CD4-positive, alpha-beta T cell treated with Interleukin-2 at 100 ng/mL for 4 hours (primary cell): ENCODE results near the gene INTS15.
A peak's percentile ranks its signal among the peaks of the same experiment; 100 is the strongest.

Experiments used
- DNase-seq: peaks from one replicate; pipeline ENCODE4 v3.0.0-alpha.2; 2020; ENCODE audit warnings: low spot score

Gene INTS15

DNA sequence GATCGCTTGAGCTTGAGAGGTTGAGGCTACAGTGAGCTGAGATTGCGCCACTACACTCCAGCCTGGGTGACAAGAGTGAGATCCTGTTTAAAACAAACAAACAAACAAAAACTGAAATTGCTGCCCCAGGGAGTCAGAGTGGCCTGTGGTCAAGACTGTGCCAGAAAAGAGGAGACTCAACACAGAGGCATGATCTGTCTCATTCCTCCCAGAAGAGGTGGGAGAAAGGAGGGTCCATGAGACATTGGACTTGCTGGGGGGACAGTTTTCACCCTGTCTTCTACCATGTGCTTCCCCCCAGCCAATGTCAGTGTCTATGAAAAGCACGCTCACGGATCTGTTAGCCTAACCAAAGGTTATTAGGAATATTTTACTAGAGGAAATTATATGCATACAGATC, 28.8 kb downstream of the INTS15 start:
- no peak for DNase-seq

DNA sequence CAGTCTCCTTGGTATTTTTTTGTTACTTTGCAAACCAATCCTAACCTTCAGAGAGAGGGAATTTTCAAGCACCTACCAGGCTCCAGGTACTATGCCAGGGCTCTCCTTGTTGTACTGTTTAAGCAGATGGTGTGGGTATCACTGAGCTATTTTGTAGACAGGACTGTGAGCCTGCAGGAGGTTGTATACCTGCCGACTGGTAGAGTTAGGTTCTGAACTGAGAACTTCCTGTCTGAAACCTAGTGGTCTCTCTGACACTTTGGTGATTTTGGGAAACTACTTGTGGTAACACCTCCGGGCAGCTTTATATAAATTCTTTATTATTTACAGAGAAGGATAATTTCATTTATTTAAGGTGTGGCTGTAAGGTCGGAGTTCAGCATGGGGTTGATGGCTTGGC, 30.1 kb downstream of the INTS15 start:
- no peak for DNase-seq

- no peak for DNase-seq
Observed at GRCh38 chr7:6621195-6622133, 31.6 kb downstream of the INTS15 start.

DNA sequence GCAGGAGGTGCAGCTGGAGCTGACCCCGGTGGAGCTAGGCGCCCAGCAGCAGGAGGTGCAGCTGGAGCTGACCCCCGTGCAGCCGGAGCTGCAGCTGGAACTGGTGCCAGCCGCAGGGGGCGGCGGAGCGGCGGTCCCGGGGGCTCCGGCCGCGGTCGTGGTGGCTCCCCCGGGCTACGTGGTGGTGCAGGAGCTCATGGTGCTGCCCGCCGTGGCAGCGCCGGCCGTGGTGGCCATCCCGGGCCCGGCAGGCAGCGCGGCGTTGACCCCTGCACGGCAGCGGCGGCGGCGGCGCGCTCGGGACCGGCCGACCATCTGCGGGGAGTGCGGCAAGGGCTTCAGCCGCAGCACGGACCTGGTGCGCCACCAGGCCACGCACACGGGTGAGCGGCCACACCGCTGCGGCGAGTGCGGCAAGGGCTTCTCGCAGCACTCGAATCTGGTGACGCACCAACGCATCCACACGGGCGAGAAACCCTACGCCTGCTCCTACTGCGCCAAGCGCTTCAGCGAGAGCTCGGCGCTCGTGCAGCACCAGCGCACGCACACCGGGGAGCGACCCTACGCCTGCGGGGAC, 32.4 kb downstream of the INTS15 start:
- no peak for DNase-seq

DNA sequence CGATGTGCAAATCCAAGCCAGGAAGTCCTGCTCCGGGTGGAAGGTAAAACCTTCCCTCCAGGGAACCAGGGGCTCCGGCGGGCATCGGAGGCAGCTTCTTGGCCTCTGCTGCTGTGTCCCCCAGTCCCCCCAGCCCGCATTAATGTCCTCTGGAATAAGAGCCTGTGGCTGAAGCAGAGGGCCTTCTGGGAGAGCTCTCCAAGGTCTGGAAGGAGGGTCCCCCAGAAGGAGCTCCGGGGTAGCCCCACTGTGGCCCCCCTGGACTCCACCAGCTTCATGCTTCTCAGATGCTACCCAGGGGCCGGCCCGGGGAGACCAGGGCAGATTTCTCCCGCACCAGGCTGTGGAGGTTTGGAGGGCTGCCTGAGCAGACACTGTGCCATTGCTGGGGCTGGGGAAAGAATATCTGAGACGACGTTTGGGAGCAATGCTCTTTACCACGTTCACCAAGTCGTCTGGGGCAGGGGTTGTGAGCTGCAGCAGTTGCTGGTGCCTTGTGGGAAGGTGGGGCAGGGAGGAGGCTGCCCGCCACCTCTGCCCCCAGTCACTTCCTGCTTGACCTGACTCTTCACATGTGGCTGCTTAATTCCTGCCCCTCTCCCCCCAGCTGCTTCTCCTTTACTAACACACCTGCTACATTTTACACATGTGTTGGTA, 33.9 kb downstream of the INTS15 start:
- DNase-seq, result peak; percentile 37

- DNase-seq, result no peak
Observed at GRCh38 chr7:6624246-6624611, 34.4 kb downstream of the INTS15 start.

DNA sequence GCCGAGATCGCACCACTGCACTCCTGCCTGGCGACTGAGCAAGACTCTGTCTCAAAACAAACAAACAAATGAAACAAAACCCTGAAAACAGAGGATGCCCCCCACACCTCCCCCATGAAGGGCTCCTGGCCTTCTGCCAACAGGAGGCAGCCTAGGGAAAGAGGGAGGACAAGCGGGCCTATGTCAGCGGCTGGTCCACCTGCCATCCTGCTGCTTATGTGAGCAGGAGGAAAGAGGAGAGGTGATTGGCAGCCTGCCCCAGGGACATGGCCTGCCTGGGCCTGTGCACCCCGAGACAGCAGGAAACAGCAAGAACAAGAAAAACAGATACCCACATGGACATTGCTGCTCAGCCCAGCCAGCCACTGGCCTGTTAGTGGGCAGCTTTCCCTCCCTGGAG, 38.2 kb downstream of the INTS15 start:
- no peak for DNase-seq

GRCh38 chr7:6630007-6630849, 40.4 kb downstream of the INTS15 start:
- DNase-seq, result no peak

GRCh38 chr7:6631605-6632004, 41.8 kb downstream of the INTS15 start:
- no peak for DNase-seq

DNA sequence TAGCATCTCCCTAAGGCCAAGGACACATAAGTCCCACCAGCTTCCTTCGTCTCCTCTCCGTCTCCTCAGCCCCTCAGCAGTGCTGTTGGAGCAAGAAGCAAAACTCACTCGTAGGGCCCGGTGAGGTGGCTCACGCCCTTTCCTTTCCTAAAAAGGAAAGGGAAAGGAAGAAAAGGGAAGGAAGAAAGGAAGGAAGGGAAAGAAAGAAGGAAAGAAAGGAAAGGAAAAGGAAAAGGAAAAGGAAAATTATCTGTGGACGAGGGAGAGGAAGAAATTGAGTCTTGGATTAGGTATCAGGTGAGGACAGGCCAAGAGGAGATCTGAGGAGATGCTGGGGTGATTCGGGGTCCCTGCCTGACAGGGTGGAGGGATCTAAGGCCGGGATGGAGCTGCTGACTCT, 44.2 kb downstream of the INTS15 start:
- DNase-seq, result no peak

DNA sequence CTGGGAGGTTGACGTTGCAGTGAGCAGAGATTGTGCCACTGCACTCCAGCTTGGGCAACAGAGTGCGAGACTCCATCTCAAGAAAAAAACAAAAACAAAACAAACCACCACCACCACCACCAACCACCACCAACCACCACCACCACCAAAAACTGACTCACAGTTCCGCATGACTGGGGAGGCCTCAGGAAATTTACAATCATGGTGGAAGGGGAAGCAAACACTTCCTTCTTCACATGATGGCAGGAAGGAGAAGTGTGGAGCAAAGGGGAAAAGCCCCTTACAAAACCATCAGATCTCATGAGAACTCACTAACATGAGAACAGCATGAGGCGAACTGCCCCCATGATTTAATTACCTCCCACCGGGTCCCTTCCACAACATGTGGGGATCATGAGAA, 45.1 kb downstream of the INTS15 start:
- DNase-seq, result peak; percentile 16

DNA sequence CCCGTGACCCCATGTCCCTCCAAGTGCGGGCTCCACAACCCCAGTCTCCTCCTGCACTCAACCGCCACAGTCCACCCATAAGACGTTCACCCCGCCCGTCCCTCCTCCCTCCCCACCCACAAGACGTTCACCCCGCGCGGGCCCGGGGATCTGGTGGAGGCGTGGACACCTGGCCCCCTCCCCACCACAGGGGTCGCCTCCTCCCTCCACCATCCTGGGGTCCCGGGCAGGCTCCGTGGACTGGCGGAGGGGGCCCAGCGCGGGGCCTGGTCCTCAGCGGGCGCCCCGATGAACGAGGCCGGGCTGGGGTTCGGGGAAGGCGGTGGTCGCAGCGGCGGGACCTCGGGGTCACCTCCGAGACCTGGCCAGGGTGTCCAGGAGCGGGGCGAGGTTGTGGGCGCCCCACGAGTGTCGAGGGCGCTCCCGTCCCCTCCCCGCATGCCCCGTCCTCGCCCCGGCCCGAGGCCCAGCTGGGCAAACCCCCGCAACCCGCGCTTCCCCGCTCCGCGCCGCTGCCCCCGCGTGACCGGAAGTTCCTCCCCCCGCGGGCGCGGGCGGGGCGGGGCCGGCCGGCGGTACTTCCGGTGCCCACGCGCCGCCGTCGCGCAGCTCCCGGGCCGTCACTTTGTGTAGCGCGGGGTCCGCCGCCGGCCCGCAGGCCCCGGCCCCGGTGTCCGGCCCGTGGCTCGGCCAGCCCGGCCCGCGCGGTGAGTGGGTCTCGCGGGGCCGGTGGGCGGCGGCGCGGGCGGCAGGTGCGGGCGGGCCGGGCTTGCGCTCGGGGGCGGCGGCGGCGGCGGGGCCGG, 47.1 kb downstream of the INTS15 start, which contains the start of gene ZNF316:
ZNF316 (plus strand) TSS at position 578 of the 803 bp plus-strand sequence. CDS start 5,092 bp downstream, outside the sequence.
- DNase-seq, result peak; percentile 50

DNA sequence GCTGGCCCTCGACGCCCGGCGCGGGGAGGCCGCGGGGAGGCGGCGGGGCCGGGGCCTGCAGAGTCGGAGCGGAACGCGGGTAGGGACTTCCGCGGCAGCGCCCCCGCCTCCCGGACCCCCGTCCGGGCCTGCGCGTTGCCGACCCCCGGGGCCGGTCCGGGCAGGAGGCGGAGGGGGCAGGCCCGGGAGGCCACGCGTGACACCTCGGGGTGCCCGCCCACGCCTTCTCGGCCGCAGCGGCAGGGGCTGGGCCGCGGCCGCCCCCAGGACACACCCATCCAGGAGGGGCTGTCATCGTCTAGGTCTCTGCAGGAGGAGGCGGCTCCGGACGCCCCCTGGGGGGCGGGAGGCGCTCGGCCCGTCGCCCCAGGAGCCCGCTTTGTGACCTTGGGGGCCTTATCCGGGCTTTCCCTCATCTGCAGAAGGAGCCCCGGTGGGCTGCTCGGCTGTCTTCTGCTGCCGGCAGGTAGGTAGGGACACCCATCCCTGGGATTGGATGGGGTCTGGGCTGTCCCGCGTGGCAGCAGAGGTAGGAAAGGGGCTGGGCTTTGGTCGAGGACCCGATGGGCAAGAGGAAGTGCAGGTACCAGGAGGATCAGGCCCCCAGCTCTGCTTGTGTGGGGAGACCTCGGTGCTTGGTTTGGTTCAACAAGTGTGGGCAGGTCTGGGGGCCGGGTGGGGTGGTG, 47.9 kb downstream of the INTS15 start:
- DNase-seq, result peak; percentile 56

GRCh38 chr7:6639032-6639431, 49.2 kb downstream of the INTS15 start:
- DNase-seq, result no peak

DNA sequence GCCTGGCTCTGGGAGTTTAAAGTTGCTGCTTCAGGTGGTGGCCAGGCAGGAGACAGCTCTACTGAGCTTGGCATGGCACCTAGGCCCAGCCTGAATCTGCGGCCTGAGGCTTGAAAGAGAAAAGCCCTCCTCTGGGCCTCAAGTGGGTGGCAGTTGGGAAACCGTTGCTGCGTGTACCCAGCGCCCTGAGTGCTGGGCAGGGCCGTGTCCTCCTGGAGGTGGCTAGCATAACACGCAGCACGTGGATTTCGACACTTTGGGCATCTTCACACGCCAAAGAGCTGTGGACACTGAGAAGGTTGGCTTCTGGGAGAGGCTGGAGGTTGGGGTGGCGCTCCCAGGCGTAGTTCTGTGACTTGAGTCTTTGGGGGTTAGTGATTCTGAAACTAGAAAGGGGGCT, 49.8 kb downstream of the INTS15 start:
- no peak for DNase-seq

GRCh38 chr7:6640246-6640721, 50.5 kb downstream of the INTS15 start:
- DNase-seq, result no peak

DNA sequence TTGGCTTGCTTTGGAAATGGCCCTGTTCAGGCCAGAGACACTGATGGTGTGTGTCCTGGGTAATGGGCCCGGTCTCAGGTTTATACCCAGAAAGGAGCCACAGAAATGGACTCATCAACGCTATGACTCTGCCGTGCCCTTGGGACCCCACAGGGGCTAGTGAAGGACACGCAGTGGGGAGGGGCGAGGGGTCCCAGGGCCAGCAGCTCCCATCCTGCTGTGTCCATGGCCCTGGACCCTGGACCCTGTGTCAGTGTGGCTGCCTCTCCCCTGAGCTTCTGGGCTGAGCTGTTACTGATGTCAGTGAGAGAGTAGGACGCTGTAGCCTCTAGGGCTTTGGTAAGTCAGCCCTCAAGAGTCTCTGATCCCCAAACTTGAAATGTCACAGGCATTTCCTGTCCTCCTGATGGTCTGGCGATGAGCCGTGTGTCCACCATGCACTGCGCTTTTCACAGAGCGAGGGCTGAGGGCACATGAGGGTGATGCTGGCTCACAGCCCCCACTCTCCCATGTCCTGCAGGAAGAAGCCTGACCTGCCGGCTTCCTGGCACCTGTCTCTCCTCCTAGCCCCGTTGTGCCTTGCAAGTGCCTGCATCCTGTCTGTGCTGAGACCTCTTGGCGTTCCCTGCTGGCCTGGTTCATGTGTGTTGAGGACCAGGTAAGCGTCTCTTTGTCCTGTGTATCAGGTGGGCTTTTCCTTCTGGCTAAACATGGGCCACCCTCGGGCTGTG, 51.6 kb downstream of the INTS15 start:
- DNase-seq, result no peak

GRCh38 chr7:6642239-6642839, 52.5 kb downstream of the INTS15 start:
- no peak for DNase-seq
